ENCODE data around the gene SMIM36.

DNA sequence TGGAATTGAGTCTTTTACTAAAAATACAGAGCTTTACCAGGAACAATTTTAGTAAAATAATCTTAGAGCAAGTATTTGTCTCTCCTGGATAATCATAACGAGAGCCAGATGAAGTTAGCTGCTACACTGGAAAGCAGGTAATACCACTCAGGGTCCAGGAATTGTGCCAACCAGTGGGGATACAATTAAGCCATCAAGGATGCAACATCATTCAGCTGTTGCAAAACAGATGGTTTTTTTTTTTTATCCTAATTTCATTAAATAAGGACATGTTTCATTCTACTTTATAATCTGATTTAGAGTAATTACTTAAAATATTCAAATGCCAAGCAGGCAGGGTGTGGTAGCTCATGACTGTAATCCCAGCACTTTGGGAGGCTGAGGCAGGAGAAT lies 99.8 kb downstream of the SMIM36 start:
- TF ChIP-seq, protein P1, sequence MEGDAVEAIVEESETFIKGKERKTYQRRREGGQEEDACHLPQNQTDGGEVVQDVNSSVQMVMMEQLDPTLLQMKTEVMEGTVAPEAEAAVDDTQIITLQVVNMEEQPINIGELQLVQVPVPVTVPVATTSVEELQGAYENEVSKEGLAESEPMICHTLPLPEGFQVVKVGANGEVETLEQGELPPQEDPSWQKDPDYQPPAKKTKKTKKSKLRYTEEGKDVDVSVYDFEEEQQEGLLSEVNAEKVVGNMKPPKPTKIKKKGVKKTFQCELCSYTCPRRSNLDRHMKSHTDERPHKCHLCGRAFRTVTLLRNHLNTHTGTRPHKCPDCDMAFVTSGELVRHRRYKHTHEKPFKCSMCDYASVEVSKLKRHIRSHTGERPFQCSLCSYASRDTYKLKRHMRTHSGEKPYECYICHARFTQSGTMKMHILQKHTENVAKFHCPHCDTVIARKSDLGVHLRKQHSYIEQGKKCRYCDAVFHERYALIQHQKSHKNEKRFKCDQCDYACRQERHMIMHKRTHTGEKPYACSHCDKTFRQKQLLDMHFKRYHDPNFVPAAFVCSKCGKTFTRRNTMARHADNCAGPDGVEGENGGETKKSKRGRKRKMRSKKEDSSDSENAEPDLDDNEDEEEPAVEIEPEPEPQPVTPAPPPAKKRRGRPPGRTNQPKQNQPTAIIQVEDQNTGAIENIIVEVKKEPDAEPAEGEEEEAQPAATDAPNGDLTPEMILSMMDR (IDR thresholded peaks at IDR 0.05): no peak
- TF ChIP-seq ZNF232 (CRISPR knock-in tag; IDR thresholded peaks at IDR 0.05) (no peak), JUN (CRISPR knock-in tag; IDR thresholded peaks at IDR 0.05) (no peak), FOXK1 (CRISPR knock-in tag; IDR thresholded peaks at IDR 0.05) (no peak)
- TF ChIP-seq, protein P2, sequence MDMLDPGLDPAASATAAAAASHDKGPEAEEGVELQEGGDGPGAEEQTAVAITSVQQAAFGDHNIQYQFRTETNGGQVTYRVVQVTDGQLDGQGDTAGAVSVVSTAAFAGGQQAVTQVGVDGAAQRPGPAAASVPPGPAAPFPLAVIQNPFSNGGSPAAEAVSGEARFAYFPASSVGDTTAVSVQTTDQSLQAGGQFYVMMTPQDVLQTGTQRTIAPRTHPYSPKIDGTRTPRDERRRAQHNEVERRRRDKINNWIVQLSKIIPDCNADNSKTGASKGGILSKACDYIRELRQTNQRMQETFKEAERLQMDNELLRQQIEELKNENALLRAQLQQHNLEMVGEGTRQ (CRISPR knock-in tag; IDR thresholded peaks at IDR 0.05): no peak
- TF ChIP-seq, protein P3, sequence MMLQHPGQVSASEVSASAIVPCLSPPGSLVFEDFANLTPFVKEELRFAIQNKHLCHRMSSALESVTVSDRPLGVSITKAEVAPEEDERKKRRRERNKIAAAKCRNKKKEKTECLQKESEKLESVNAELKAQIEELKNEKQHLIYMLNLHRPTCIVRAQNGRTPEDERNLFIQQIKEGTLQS (CRISPR knock-in tag; conservative IDR thresholded peaks at IDR 0.05): no peak
